Measurements from ENCODE around the gene EEF1AKMT3. TPM values are rescaled to one million over a fixed set of nuclear protein-coding genes. Genes with fewer than 3 reads are reported as not detected.
A peak's percentile ranks its signal among the peaks of the same experiment; 100 is the strongest.

EEF1AKMT3 gene
- total and polyA plus RNA-seq, 7 donors, result 0.62 to 2.0 (median 1.3) TPM

DNA sequence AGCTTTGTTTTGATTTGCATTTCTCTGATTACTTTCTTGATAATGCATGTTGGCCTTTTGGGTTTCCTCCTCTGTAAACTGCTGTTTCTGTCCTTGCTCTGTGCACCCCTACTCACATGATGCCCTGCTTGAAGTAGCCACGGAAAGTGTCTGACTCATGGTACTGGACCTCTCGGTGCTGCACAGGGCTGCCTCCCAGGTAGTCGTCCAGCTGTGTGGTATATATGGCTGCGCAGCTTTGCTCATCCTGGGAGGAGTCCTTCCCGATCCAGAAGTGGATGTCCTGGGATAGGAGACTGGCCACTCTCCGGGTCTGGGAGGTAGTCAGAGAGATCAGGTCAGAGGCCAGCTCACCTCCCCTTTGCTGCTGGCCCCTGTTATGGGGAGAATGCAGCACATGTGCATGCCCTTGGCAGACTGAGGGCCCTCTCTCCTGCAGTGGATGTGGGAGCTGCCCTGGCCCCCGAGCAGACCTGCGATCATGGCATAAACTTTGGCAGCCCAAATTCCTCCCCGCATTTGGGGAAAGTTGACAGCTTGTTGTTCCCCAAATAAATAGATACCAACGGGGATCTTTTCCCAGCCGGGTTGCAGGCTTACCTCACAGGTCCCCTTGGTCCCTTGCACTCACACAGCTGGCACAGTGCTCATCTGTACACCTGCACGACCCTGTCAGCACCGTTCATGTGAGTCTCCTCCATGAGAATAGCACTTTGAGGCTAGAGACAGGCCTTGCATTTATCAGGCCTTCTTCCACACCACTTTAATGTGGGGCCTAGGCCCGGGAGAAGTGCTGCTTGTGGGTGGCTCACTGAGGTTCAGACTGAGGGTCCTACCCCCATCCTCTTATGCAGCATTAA is 40.9 kb downstream of the EEF1AKMT3 start:
- intact Hi-C loops (cut with DNase I), result no loop called here
- Histone ChIP-seq H3K4me3 (no peak overlapping the region), H3K4me1 (peaks cover 24% of the 10 kb centered on the region), H3K9me3 (no peaks in the 10 kb centered on the region), H3K36me3 (ENCODE audit: insufficient read depth in 1 of 2, low read depth in 1 of 2) (peaks cover 0 to 58% of the 10 kb centered on the region in 2 donors), H3K27ac (no peak overlapping the region), H3K27me3 (ENCODE audit: insufficient read depth in 3 of 3, low read length in 2 of 3) (no peaks in the 10 kb centered on the region)
- ATAC-seq (no peak), DNase-seq (no peak)
- no peak for TF ChIP-seq CTCF (IDR thresholded peaks at IDR 0.05)
- 77 to 82% (median 78%) methylated on average over 14 of the region's 14 CpGs for WGBS, 3 donors

DNA sequence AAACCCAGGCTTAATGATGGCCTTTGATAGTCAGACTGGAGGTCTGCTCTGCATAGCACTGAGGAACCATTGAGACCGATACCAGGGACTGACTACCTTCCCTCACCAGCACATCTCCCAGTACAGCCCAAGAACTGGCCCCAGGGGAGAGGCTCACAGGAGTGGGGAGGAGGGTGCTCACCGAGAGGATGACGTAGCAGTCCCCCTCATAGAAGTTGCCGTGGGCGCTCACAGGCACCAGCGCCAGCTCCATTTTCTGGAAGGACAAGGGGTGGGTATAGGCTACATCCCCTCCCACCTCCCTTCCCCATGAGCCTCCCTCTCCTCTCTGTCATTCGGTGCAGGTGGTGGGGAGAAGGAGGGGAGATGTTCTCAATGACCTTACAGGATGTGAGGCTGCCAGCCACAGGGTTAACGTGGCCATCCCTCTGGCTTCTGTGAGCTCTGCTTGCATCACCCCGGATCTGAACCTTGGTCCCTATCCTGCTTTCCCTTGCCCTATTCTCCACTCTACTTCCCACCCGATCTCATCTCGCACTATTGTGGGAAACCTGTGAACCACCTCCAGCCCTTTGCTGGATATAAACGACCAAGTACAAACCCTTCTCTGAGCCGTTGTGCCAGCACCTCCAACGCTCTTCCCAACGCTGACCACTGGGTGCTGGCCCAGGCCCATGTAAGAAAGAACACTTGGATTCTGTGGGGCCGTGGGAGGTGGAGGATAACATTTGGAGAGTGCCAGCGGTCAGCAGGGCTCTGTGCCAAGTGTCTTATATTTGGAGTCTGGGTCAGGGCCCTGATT is 41.8 kb downstream of the EEF1AKMT3 start:
- ATAC-seq (peak; percentile 31 to 67 (median 58)), DNase-seq (peak; percentile 47 to 64)

GRCh38 chr12:57815177-57816000 is 43.0 kb downstream of the EEF1AKMT3 start:
- WGBS, 3 donors, result 68 to 80% (median 68%) methylated on average over 13 of the region's 13 CpGs
- no peak for TF ChIP-seq CTCF (IDR thresholded peaks at IDR 0.05)
- H3K36me3 ChIP-seq (ENCODE audit: insufficient read depth in 1 of 2, low read depth in 1 of 2), result peaks cover 0 to 58% of the 10 kb centered on the region in 2 donors
- no peak overlapping the region for H3K4me3 ChIP-seq
- peaks cover 24% of the 10 kb centered on the region for H3K4me1 ChIP-seq
- peak in 2 of 4 donors; percentile 5 to 11 for ATAC-seq
- no peaks in the 10 kb centered on the region for H3K27me3 ChIP-seq (ENCODE audit: insufficient read depth in 3 of 3, low read length in 2 of 3)
- H3K27ac ChIP-seq, result peak overlapping the region; percentile 38
- H3K9me3 ChIP-seq, result no peaks in the 10 kb centered on the region
- DNase-seq, result no peak
- intact Hi-C loops (cut with DNase I), result no loop called here

More for the DNA sequence above, 41.8 kb downstream of the EEF1AKMT3 start:
- WGBS, 3 donors, result 46 to 62% (median 47%) methylated on average over 16 to 17 of the region's 17 CpGs
- Histone ChIP-seq H3K27ac (no peak overlapping the region), H3K36me3 (ENCODE audit: insufficient read depth in 1 of 2, low read depth in 1 of 2) (peaks cover 0 to 58% of the 10 kb centered on the region in 2 donors), H3K9me3 (no peaks in the 10 kb centered on the region), H3K27me3 (ENCODE audit: insufficient read depth in 3 of 3, low read length in 2 of 3) (no peaks in the 10 kb centered on the region), H3K4me3 (no peak overlapping the region), H3K4me1 (peaks cover 24% of the 10 kb centered on the region)
- intact Hi-C loops (cut with DNase I), result no loop called here
- TF ChIP-seq CTCF (IDR thresholded peaks at IDR 0.05), result no peak

- peak in 1 of 4 donors; percentile 18 for ATAC-seq
- Histone ChIP-seq H3K36me3 (ENCODE audit: insufficient read depth in 1 of 2, low read depth in 1 of 2) (peaks cover 0 to 58% of the 10 kb centered on the region in 2 donors), H3K4me1 (peaks cover 24% of the 10 kb centered on the region), H3K9me3 (no peaks in the 10 kb centered on the region), H3K4me3 (no peak overlapping the region), H3K27ac (peak overlapping the region; percentile 54), H3K27me3 (ENCODE audit: insufficient read depth in 3 of 3, low read length in 2 of 3) (no peaks in the 10 kb centered on the region)
- 41 to 58% (median 44%) methylated on average over 3 of the region's 3 CpGs for WGBS, 3 donors
- no peak for DNase-seq
- TF ChIP-seq CTCF (IDR thresholded peaks at IDR 0.05), result no peak
- intact Hi-C loops (cut with DNase I), result no loop called here
Observed at GRCh38 chr12:57816001-57816854, 43.8 kb downstream of the EEF1AKMT3 start.
